ENCODE results near the gene KASH5. TPM values are rescaled to one million over a fixed set of nuclear protein-coding genes. Genes with fewer than 3 reads are reported as not detected.
"Not testable (repeated sequence)": the region's sequence is repeated elsewhere in the genome, so short reads cannot be mapped to it uniquely, and the experiment has no call there.

The KASH5 gene
- total RNA-seq, 2 experiments from 2014 or later: 2.3 to 2.6 TPM

DNA sequence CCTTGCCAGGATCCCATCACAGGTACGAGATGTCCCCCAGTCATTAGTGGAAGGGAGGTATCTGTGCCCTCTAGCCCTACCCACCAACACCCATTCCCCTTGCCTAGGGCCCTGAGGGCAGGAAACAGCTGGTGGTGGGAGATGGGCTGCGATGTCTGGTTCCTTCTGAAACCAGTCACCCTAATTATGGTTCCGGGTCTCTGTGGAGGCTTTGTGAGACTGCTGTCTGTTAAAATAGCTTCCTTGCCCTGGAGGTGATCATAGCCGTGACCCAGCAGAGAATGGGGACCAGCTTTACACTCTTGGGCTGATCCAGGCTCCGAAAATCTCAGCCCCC lies 70.5 kb downstream of the KASH5 start:
- H3K36me3 Mint-ChIP-seq: peaks cover 7% of the 10 kb centered on the region
- peaks cover 14% of the 10 kb centered on the region for H3K4me1 Mint-ChIP-seq (ENCODE audit: low read depth)
- no peaks in the 10 kb centered on the region for H3K27me3 Mint-ChIP-seq
- CTCF ChIA-PET: interaction anchor here (0.6 to 4.6 kb wide), 3 partner anchors 14 to 131 kb away, joined by 3 to 21 read pairs (median 4); no protein-coding TSS in a partner anchor
- no peak for DNase-seq
- no peaks in the 10 kb centered on the region for H3K9me3 Mint-ChIP-seq
- intact Hi-C loops (cut with micrococcal nuclease): loop anchor here (1.0 kb wide), 1 partner anchor 12 kb away; no protein-coding TSS in a partner anchor
- peak overlapping the region; percentile 81 for H3K27ac Mint-ChIP-seq
- no peak overlapping the region for H3K4me3 Mint-ChIP-seq
- POLR2A ChIA-PET: interaction anchor here (1.3 kb wide), 1 partner anchor 12 kb away, joined by 4 read pairs; no protein-coding TSS in a partner anchor

DNA sequence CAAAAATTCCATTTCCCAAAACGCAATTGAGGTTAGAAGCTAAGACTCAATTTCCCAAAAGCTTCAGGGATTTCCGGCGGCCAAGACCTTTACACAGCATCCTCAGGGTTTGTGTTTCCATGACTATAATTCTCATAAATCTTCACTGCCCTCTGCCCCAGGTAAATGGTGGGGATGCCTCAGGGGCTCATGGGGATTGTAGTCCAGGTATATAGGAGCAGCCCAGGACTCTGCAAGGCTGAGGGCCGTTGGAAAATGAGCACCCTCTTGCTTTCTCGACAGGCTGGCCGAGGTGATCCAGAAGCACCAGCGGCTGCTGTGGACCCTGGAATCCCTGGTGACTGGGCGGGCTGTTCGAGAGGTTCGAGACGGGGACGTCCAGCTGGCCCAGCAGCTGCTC lies 71.3 kb downstream of the KASH5 start:
- CTCF ChIA-PET: interaction anchor here (4.6 kb wide), 1 partner anchor 17 kb away, joined by 21 read pairs; no protein-coding TSS in a partner anchor
- H3K4me3 Mint-ChIP-seq: no peak overlapping the region
- no peaks in the 10 kb centered on the region for H3K27me3 Mint-ChIP-seq
- peaks cover 12% of the 10 kb centered on the region for H3K4me1 Mint-ChIP-seq (ENCODE audit: low read depth)
- peaks cover 7% of the 10 kb centered on the region for H3K36me3 Mint-ChIP-seq
- no peak overlapping the region for H3K27ac Mint-ChIP-seq
- no peaks in the 10 kb centered on the region for H3K9me3 Mint-ChIP-seq
- POLR2A ChIA-PET: interaction anchor here (1.3 kb wide), 1 partner anchor 11 kb away, joined by 4 read pairs; no protein-coding TSS in a partner anchor
- intact Hi-C loops (cut with micrococcal nuclease): no loop called here
- DNase-seq: no peak

DNA sequence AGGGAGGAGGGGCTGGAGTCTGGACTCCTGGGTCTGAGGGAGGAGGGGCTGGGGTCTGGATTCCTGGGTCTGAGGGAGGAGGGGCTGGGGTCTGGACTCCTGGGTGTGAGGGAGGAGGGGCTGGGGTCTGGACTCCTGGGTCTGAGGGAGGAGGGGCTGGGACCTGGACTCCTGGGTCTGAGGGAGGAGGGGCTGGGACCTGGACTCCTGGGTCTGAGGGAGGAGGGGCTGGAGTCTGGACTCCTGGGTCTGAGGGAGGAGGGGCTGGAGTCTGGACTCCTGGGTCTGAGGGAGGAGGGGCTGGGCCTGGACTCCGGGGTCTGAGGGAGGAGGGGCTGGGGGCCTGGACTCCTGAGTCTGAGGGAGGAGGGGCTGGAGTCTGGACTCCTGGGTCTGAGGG lies 73.1 kb downstream of the KASH5 start:
- H3K36me3 Mint-ChIP-seq; H3K27ac Mint-ChIP-seq; H3K27me3 Mint-ChIP-seq; POLR2A ChIA-PET; H3K4me1 Mint-ChIP-seq (ENCODE audit: low read depth); H3K4me3 Mint-ChIP-seq; intact Hi-C loops (cut with micrococcal nuclease); DNase-seq; H3K9me3 Mint-ChIP-seq: not testable (repeated sequence)
- CTCF ChIA-PET: interaction anchor here (0.6 kb wide), 1 partner anchor 147 kb away, joined by 4 read pairs; no protein-coding TSS in a partner anchor

DNA sequence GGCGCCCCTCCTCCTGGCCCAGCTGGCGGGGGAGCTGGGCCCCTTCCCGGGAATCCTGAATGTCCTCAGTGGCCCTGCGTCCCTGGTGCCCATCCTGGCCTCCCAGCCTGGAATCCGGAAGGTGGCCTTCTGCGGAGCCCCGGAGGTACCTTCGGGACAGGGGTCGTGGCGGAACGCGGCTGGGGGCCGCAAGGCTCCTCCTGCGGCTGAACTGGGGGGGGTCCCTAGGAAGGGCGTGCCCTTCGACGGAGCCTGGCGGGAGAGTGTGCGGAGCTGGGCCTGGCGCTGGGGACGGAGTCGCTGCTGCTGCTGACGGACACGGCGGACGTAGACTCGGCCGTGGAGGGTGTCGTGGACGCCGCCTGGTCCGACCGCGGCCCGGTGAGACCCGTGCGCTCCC lies 73.6 kb downstream of the KASH5 start:
- intact Hi-C loops (cut with micrococcal nuclease): no loop called here
- no peak overlapping the region for H3K4me3 Mint-ChIP-seq
- POLR2A ChIA-PET: no interaction called here
- H3K27ac Mint-ChIP-seq: no peak overlapping the region
- H3K27me3 Mint-ChIP-seq: no peaks in the 10 kb centered on the region
- peaks cover 5% of the 10 kb centered on the region for H3K36me3 Mint-ChIP-seq
- H3K9me3 Mint-ChIP-seq: no peaks in the 10 kb centered on the region
- no peak for DNase-seq
- H3K4me1 Mint-ChIP-seq (ENCODE audit: low read depth): peaks cover 7% of the 10 kb centered on the region
- CTCF ChIA-PET: no interaction called here

DNA sequence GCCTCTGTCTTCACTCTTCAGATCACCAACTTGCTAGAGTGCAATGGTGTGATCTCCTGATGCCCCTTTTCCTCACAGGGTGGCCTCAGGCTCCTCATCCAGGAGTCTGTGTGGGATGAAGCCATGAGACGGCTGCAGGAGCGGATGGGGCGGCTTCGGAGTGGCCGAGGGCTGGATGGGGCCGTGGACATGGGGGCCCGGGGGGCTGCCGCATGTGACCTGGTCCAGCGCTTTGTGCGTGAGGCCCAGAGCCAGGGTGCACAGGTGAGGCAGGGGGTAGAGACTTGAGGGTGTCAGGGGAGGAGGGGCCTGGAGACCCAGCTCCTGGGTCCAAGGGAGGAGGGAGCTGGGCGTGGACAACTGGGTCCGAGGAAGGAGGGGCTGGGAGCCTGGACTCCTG lies 74.4 kb downstream of the KASH5 start:
- no peak for DNase-seq
- ChIA-PET POLR2A (no interaction called here), CTCF (no interaction called here)
- no peaks in the 10 kb centered on the region for H3K27me3 Mint-ChIP-seq
- intact Hi-C loops (cut with micrococcal nuclease): no loop called here
- H3K4me1 Mint-ChIP-seq (ENCODE audit: low read depth): peaks cover 4% of the 10 kb centered on the region
- H3K9me3 Mint-ChIP-seq: no peaks in the 10 kb centered on the region
- no peak overlapping the region for H3K4me3 Mint-ChIP-seq
- peaks cover 5% of the 10 kb centered on the region for H3K36me3 Mint-ChIP-seq
- no peak overlapping the region for H3K27ac Mint-ChIP-seq

DNA sequence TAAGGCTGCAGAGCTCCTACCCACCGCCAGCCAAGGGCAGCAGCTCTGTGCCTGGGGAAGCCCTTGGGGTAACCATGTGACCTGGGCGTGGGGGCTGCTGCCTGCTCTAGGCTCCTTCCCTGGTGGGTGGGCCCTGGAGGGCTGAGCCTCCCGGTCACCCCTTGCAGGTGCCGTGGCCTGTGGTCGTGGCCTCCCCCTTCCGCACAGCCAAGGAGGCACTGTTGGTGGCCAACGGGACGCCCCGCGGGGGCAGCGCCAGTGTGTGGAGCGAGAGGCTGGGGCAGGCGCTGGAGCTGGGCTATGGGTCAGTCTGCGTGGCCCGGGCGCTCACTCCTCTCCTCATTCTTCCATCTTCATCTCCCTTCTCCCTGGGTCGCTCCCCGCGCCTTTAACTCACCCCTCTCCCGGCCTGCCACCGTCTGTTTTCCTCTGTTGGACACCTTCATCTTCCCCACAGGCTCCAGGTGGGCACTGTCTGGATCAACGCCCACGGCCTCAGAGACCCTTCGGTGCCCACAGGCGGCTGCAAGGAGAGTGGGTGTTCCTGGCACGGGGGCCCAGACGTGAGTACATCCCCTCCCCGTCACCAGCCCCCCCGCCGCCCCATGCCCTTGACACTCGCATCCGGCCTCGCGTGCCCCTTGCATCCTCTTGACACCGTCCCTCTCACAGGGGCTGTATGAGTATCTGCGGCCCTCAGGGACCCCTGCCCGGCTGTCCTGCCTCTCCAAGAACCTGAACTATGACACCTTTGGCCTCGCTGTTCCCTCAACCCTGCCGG lies 76.1 kb downstream of the KASH5 start:
- no peak for DNase-seq
- ChIA-PET CTCF (no interaction called here), POLR2A (no interaction called here)
- H3K36me3 Mint-ChIP-seq: peaks cover 8% of the 10 kb centered on the region
- no peaks in the 10 kb centered on the region for H3K9me3 Mint-ChIP-seq
- no peak overlapping the region for H3K4me3 Mint-ChIP-seq
- no peaks in the 10 kb centered on the region for H3K27me3 Mint-ChIP-seq
- no peak overlapping the region for H3K27ac Mint-ChIP-seq
- intact Hi-C loops (cut with micrococcal nuclease): no loop called here
- H3K4me1 Mint-ChIP-seq (ENCODE audit: low read depth): peaks cover 8% of the 10 kb centered on the region

DNA sequence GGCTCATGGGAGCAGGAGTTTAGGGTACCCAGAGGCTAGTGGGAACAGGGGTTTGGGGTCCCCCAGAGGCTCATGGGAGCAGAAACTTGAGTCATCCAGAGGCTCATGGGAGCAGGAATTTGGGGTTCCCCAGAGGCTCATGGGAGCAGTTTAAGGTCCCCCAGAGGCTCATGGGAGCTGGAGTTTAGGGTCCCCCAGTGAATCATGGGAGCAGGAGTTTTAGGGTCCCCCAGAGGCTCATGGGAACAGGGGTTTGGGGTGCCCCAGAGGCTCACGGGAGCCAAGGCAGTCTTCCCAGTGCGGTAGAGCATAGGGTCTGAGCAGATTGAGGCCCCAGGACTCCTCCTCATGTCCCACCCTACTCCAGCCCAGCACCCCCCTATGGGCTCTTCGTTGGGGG lies 77.3 kb downstream of the KASH5 start:
- peak overlapping the region; percentile 38 for H3K27ac Mint-ChIP-seq
- H3K4me3 Mint-ChIP-seq: no peak overlapping the region
- no peaks in the 10 kb centered on the region for H3K9me3 Mint-ChIP-seq
- intact Hi-C loops (cut with micrococcal nuclease): no loop called here
- H3K27me3 Mint-ChIP-seq: no peaks in the 10 kb centered on the region
- peaks cover 19% of the 10 kb centered on the region for H3K4me1 Mint-ChIP-seq (ENCODE audit: low read depth)
- H3K36me3 Mint-ChIP-seq: peaks cover 6% of the 10 kb centered on the region
- POLR2A ChIA-PET: no interaction called here
- CTCF ChIA-PET: interaction anchor here (1.8 kb wide), 1 partner anchor 11 kb away, joined by 4 read pairs; no protein-coding TSS in a partner anchor
- DNase-seq: no peak

Other genes with a start within 250 kb of the KASH5 start
- not detected for gene HRC, start 232.9 kb upstream of the KASH5 start, total RNA-seq
- gene TRPM4, start 230.5 kb upstream of the KASH5 start, total RNA-seq: 1 to 10 TPM; 1.1 to 1.2 TPM
- gene SLC6A16, start 63.1 kb upstream of the KASH5 start, total RNA-seq: 1 to 10 TPM; 1.0 to 1.3 TPM
- gene CD37, start 52.8 kb upstream of the KASH5 start, total RNA-seq: 100 to 1,000 TPM; 178 to 181 TPM
- gene TEAD2, start 25.8 kb upstream of the KASH5 start, total RNA-seq: not detected
- not detected for gene DKKL1, start 24.4 kb upstream of the KASH5 start, total RNA-seq
- not detected for gene PTH2, start 35.2 kb downstream of the KASH5 start, total RNA-seq
- not detected for gene GFY, start 37.1 kb downstream of the KASH5 start, total RNA-seq
- gene SLC17A7, start 53.3 kb downstream of the KASH5 start, total RNA-seq: under 1 TPM in 1 of 2 experiments, not detected in 1; 0.17 TPM
- gene PIH1D1, start 63.6 kb downstream of the KASH5 start, total RNA-seq: 100 to 1,000 TPM; 117 to 129 TPM
- 10 to 100 TPM; 43.7 to 44.2 TPM for gene ALDH16A1, start 65.0 kb downstream of the KASH5 start, total RNA-seq
- gene FLT3LG, start 86.0 kb downstream of the KASH5 start, total RNA-seq: 10 to 100 TPM; 50.1 to 51.0 TPM
- gene RPL13A, start 99.4 kb downstream of the KASH5 start, total RNA-seq: 1,000 to 10,000 TPM; 4,276 to 4,379 TPM
- 1,000 to 10,000 TPM; 3,093 to 3,130 TPM for gene RPS11, start 108.2 kb downstream of the KASH5 start, total RNA-seq
- 10 to 100 TPM; 13.2 to 17.2 TPM for gene FCGRT, start 124.4 kb downstream of the KASH5 start, total RNA-seq
- 1 to 10 TPM; 6.3 to 6.5 TPM for gene RCN3, start 139.8 kb downstream of the KASH5 start, total RNA-seq
- 10 to 100 TPM; 80.3 to 84.3 TPM for gene NOSIP, start 192.3 kb downstream of the KASH5 start, total RNA-seq
- 1 to 10 TPM in 1 of 2 experiments, under 1 TPM in 1; 0.85 to 1.5 TPM for gene PRRG2, start 193.1 kb downstream of the KASH5 start, total RNA-seq
- gene PRR12, start 202.9 kb downstream of the KASH5 start, total RNA-seq: 10 to 100 TPM; 19.9 to 22.4 TPM